Posterior cingulate gyrus (tissue), 11 donors: Measurements from ENCODE around the gene FAM171A2.
A peak's percentile ranks its signal among the peaks of the same experiment; 100 is the strongest.
"Not testable (repeated sequence)": the region's sequence is repeated elsewhere in the genome, so short reads cannot be mapped to it uniquely, and the experiment has no call there.

Experiments used
- DNase-seq, 10 donors: peaks; one replicate each; pipeline versions ENCODE4 v3.0.0 to v3.0.0-alpha.2; 2020 to 2021; ENCODE audit warnings: mixed read lengths in 3 of 10
- intact Hi-C: fragments of 100-400 bp; cut with DNase I; formaldehyde crosslinking; loops from one replicate; pipeline ENCODE4 v1.15.1; 2023

Gene FAM171A2

DNA sequence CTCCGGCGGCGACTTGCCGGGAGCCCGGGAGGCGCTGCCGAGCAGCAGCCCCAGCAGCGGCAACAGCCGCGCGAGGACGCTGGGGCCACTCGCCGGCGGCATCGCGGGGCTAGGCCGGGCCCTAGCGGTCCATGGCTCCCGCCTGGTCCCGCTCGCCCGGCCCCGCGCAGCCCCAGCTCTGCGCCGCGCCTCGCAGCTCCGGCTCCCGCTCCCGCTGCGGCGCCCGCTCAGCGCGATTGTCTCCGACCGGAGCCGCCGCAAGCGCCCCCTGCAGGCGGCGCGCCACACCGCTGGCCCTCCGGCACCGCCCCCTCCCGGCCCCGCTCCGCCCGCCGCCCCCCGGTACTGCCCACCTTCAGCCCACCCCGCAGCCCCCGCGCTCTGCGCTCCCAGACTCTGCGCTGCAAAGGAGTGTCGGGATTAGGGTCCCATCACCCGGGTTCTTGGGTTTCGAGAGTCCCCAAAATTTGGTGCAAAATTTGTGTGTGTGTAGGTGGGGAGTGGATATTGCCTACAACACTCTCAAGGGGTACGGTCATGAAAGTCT, at the start of gene FAM171A2:
TSS of gene FAM171A2 (minus strand) at position 241 of the 547 bp plus-strand sequence. CDS start at position 102, 139 bp downstream.
- DNase-seq: peak in 6 of 10 donors; percentile 36 to 94 (median 64)
- intact Hi-C loops: no loop called here

- no peak for DNase-seq
- intact Hi-C loops: no loop called here
Measured at GRCh38 chr17:44409309-44410028, 45.8 kb upstream of the FAM171A2 start.

DNA sequence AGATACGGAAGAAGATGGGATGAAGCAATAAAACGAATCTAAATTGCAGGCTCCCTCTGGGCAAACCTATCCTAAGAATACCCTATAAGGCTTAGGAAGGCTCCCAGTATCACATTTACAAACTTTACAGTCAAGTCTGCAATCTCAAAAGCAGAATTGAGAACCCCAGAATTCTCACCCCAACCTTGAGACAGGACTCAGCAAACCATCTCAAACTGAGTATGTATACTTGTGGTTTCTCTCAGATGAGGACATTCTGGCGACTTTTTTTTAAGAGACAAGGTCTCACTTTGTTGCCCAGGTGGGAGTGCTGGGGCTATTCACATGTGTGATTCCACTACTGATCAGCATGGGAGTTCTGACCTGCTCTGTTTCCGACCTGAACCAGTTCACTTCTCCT, 45.1 kb upstream of the FAM171A2 start:
- DNase-seq: no peak
- intact Hi-C loops: no loop called here

- intact Hi-C loops: no loop called here
- DNase-seq: no peak
Measured at GRCh38 chr17:44402564-44403172, 39.0 kb upstream of the FAM171A2 start.

DNA sequence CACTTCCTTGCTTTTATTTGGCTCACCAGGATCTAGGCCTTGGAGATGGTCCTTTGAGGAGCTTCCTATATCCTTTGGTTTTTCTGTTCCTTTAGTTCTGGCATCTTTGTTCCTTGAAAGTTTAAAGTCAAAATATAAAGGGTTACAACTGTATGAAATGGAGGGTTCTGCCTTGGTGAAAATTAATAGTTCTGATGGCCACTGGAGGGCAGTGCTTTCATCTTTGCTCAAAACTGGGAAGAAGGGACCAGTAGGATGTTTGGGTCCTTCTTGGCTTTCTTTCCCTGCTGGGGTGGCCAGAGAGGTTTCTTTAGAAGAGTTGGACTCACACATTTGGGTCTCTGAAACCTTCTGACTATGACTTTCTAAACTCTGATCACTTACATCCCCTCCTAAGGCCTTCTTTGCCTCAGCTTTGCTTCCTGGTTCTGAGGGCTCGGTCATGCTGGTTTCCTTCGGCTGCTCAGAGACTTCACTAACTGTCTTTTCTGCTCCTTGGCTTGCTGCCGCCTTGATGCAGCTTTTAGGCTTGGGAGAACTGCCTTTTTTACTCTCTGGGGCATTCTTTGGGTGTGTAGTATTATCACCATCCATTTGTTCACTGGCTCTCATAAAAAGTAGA, 36.7 kb upstream of the FAM171A2 start:
- intact Hi-C loops: no loop called here
- no peak for DNase-seq

DNA sequence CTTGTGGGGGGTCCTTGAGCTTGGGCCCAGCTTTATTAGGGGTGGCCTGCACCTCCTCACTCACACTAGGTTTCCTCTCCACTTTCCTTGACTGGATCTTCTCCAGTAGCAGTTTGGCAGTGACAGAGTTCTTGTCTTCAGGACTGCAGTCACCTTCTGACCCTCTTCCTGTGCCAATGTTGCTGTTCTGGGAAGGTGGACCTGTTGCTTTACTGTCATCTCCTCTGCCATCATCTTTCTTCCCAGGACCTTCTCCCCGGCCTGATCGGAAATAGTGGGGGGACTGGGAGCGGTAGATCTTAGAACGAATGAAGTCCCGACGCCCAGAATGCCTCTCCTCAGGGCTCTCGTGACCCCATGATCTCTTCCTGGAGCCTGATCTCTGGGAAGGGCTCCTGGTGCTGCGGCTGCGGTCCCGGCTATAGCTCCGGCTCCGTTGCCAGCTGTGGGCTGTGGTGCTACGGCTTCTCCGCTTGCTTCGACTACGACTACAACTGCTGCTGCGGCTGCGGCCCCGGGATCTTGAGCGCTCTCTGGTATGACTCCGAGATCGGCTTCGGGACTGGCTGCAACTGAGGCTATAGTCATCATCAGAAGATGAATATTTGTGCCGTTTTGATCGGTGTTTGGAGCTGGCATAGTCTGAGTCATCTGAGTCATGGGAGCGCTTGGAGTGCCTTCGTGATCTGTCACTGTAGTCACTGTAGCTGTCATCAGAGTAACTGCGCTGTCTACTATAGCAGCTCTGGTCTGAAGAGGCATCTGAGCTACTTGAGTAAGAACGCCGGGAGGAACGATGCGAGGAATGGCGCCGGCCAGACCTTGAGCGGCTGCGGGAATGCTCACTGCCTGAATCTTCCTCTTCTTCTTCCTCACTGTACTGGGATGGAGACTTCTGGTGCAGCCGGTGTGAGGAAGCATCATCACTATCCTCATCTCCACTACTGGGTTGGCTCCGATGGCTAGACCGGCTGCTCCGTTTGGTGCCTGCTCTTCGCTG, 35.3 kb upstream of the FAM171A2 start:
- intact Hi-C loops: no loop called here

DNA sequence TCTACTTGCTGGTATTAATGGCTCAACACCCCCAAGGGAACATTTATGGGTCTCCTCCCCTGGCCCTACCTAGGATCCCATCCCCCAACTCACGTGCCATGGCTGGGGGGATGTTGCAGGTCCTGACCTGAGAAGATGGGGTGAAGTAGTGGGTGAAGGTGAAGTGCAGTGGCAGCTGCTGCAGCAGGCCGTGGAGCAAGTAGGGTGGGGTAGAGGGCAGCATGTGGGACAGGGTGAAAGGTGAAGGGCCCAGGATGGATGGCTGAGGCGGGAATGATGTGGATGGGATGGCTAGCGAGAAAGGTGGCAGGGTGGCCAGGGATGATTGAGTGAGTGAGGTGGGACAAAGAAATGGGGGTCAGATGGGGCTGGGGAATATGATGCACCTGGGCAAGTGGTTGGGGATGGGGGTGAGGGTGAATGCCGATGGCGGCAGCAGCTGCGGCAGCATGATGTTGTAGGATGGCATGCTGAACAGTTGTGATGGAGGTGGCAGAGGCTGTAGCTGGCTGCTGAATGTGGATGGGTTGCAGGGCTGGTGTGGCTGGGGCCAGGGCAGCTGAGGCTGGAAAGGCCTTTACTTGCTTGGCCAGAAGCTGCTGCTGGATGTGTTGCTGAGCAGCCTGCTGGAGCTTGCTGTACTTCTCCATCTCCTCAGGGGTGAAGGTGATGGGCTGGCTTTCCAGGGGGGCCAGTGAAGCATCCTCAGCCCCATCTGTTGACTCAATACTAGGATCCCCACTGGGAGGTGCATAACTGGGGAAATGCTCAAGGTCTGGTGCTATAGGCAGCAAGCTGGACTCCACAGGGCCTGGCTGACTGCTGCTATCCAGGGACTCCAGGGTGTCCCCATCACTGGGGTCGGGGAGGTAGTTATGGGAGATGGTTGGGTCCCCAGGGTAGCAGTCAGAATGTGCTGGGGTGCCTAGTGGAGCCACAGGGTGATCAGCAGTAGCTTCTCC, 34.1 kb upstream of the FAM171A2 start:
- intact Hi-C loops: no loop called here
- DNase-seq: peak in 1 of 10 donors; percentile 50

More for the DNA sequence above, 35.3 kb upstream of the FAM171A2 start:
- DNase-seq: no peak

DNA sequence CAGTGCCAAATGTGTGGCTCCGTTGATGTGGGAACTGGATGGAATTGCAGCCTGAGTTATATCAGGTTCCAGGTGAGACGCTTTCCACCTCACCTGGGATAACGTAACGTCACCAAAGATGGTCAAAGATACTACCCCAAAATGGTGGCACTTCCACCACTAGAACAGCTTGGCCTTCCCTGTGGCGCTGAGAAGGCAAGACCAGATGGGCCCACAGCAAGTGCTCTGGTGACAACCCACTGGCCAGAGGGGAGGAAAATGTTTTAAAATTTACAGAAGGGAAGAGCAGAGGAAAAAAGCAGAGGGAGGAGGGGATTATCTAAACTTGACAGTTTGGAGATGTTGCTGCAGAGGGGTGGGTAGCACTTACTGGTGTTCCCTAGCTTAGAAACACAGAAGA, 33.3 kb upstream of the FAM171A2 start:
- DNase-seq: peak in 1 of 10 donors; percentile 33
- intact Hi-C loops: no loop called here

GRCh38 chr17:44394833-44395232, 31.2 kb upstream of the FAM171A2 start:
- DNase-seq: no peak
- intact Hi-C loops: no loop called here

GRCh38 chr17:44394112-44394511, 30.5 kb upstream of the FAM171A2 start:
- intact Hi-C loops: not testable (repeated sequence)
- DNase-seq: peak in 1 of 10 donors; percentile 12

GRCh38 chr17:44390250-44390870, 26.7 kb upstream of the FAM171A2 start:
- no peak for DNase-seq
- intact Hi-C loops: no loop called here

DNA sequence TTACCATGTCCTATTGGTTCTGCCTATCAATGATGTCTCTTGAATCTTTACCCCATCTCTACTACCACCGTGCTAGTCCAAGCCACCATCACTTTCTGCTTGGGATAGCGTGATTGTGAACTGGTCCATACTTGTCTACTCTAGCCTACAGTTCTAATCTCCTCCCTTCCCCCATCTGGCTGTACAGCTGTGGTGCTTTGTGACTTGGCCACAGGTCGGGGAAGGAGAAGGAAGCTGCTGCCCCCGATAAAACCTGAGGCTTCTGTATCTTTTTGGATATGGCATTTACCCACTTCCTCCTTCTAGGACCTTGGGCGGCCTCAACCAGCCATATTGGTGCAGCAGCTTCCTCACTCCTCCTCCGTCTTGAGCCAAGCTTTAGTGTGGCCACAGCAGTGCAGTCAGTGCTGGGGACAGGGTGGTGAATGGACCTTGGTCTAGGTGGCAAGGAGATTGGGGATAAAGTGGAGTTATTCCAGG, 26.1 kb upstream of the FAM171A2 start:
- intact Hi-C loops: no loop called here

DNA sequence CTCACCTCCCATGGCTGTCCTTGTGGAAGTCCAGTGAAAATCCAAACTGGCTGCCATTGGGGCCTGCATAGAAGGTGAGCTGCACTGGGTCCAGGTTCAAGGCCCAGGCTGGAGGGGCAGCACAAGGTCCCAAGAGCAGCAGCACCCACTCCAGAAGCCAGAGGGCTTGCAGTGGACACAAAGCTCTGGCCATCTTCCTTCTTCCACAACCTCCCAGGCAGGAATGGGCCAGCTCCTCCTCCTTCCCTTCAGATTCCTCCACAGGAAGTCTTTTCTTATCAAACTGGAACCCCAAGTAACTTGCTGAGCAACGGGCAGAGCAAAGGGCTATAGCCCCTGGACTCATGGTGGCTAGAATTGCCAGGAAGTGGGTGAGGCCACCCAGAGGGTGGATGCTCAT, 25.6 kb upstream of the FAM171A2 start, which contains the start of gene ITGA2B:
TSS of gene ITGA2B (minus strand) at position 369 of the 400 bp plus-strand sequence. CDS start at position 193, 176 bp downstream.
- intact Hi-C loops: no loop called here
- DNase-seq: peak in 2 of 10 donors; percentile 11 to 12

More for the DNA sequence above, 26.1 kb upstream of the FAM171A2 start:
- DNase-seq: peak in 2 of 10 donors; percentile 10 to 30

- peak in 1 of 10 donors; percentile 51 for DNase-seq
- intact Hi-C loops: no loop called here
Measured at GRCh38 chr17:44387804-44388203, 24.2 kb upstream of the FAM171A2 start.

DNA sequence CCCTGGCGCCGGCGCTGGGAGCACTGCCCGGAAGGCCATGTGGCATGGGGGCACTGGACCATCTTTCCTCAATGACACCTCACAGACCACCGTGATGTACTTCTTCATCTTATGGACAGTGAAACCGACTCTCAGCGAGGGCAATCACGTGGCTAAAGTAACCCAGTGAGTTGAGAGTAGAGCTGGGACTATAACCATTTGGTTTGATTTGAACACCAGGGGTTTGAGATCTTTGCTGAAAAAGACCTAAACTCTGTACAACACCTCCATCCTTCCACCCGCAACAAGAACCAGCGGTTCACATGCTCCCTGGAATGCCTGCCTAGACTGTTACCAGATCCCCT, 22.5 kb upstream of the FAM171A2 start:
- DNase-seq: peak in 1 of 10 donors; percentile 9

DNA sequence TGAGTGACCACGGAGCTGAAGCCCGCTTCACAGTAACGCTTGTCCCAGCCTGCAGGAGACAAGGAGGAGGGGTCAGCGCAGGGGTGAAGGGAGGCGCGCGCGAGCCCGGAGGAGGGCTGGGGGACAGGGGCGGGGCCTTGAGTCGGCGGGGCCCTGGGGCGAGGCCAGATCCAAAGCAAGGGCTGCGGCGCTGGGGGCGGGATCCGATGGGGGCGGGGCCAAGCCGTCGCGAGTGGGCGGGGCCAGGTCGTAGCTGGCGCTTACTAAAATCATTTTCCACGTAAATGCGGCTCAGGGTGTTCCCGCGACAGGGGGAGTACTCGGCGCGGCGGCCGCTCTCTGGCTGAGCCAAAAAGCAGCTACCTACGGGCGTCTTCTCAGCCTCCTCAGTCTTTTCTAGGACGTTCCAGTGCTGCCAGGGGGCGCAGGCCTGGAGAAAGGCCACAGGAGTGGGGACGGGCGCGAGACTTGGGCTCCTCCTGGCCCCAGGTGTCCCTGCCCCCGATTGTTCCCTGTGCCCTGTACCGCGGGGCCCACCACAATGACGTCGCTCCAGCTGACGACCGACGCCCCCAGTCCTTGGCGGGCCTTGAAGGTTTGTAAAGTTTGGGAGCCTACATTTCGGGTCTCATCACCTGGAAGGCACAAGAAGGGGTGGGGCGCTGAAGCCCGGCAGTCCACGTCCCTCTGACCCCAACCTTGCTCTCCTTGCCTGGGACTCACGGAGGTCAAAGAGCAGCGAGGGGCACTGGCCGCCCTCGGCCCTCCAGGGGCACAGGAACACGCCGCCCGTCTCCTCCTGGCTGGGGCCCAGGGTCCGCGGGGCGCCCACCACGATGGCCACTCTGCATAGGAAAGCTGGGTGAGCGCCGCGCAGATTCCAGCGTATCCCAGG, 21.9 kb upstream of the FAM171A2 start:
- intact Hi-C loops: no loop called here
- DNase-seq: peak; percentile 37 to 95 (median 66)

More for the DNA sequence above, 22.5 kb upstream of the FAM171A2 start:
- intact Hi-C loops: no loop called here

GRCh38 chr17:44384823-44385286, 21.2 kb upstream of the FAM171A2 start:
- DNase-seq: peak in 2 of 10 donors; percentile 46 to 67

More at GRCh38 chr17:44384823-44385286, 21.2 kb upstream of the FAM171A2 start:
- intact Hi-C loops: no loop called here
